GM19397 (cell line): ENCODE measurements around the gene PDPK1.
A peak's percentile ranks its signal among the peaks of the same experiment; 100 is the strongest.
"Not testable (repeated sequence)": the region's sequence is repeated elsewhere in the genome, so short reads cannot be mapped to it uniquely, and the experiment has no call there.

Experiments used
- ATAC-seq: cut with Tn5 transposase; IDR thresholded peaks from one replicate; pipeline ENCODE4 v1.9.1; 2021; ENCODE audit warnings: mild to moderate bottlenecking, moderate library complexity; ENCODE audit not compliant: unreplicated experiment

Gene PDPK1

GRCh38 chr16:2585651-2586081, 47.8 kb downstream of the PDPK1 start:
- no peak for ATAC-seq

DNA sequence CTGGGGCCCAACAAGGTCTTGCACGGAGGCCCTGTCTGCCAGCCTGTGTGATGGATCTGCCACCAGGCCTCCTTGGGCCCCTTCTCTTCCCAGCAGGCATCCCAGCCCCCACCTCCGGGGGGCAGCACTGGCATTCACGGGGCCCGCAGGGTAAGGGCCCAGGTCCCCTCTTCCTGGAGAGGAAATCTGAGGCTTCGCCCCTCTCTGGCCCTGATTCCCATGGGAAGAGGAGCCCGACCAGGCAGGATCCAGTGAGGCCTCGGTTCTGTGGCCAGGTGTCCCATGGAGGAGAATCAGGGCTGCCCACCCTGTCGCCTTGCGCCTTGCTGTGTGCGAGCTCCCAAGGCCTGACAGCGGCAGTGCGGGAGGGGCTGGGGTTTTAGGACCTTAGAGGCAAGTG, 48.4 kb downstream of the PDPK1 start:
- ATAC-seq: no peak

- ATAC-seq: no peak
Measured at GRCh38 chr16:2586901-2587480, 49.2 kb downstream of the PDPK1 start.

- ATAC-seq: no peak
Measured at GRCh38 chr16:2587891-2588565, 50.2 kb downstream of the PDPK1 start.

- no peak for ATAC-seq
Measured at GRCh38 chr16:2591476-2592240, 53.8 kb downstream of the PDPK1 start.

GRCh38 chr16:2592786-2593185, 55.0 kb downstream of the PDPK1 start:
- no peak for ATAC-seq

GRCh38 chr16:2595393-2596205, 57.8 kb downstream of the PDPK1 start:
- ATAC-seq: no peak

GRCh38 chr16:2596747-2597559, 59.1 kb downstream of the PDPK1 start:
- ATAC-seq: no peak

- ATAC-seq: no peak
Measured at GRCh38 chr16:2597560-2597902, 59.7 kb downstream of the PDPK1 start.

GRCh38 chr16:2598133-2598641, 60.4 kb downstream of the PDPK1 start:
- ATAC-seq: no peak

GRCh38 chr16:2598723-2599122, 60.9 kb downstream of the PDPK1 start:
- ATAC-seq: no peak

DNA sequence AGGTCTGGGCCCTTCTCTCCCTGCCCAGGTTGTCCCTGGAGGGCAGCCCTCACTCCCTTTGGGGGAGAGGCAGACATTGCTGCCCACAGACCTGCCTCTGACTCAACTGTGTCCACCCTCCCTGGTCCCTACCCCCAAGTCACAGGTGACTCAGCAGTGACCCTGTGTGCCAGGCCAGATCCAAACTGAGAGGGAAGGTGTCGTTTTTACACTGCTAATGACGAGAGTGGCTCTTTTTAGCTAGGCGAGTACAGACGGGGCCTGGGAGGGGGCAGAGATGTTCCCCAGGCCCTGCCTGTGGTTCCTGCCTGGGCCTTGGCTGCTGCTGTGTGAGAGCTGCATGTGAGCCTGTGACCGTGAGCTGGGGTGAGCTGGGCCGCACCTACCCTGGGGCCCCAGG, 61.3 kb downstream of the PDPK1 start:
- not testable (repeated sequence) for ATAC-seq

GRCh38 chr16:2599785-2600184, 62.0 kb downstream of the PDPK1 start:
- not testable (repeated sequence) for ATAC-seq

- not testable (repeated sequence) for ATAC-seq
Measured at GRCh38 chr16:2601301-2602025, 63.6 kb downstream of the PDPK1 start.

DNA sequence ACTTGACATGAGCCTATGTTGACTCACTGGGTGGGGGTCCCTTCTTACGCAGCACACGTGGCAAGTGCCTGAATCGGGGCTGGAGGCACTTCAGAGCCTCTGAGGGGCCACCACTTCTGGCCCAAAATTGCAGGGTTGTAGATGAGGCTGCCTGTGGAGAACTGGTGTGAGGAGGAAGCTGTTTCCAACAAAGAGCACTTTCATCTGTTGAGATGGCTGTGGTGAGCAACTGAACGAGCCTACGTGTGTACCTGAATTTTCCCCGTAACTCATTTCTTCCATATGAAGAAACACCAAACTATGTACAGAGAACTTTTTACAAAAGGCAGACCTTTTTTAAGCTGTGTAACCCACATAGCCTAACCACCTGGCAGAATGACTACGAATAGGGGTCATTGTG, 64.4 kb downstream of the PDPK1 start:
- ATAC-seq: not testable (repeated sequence)

- ATAC-seq: peak; percentile 51
Measured at GRCh38 chr16:2603165-2604015, 65.6 kb downstream of the PDPK1 start.

GRCh38 chr16:2604016-2604369, 66.2 kb downstream of the PDPK1 start:
- ATAC-seq: not testable (repeated sequence)

GRCh38 chr16:2606820-2607219, 69.0 kb downstream of the PDPK1 start:
- ATAC-seq: peak; percentile 34

- ATAC-seq: not testable (repeated sequence)
Measured at GRCh38 chr16:2609345-2609744, 71.5 kb downstream of the PDPK1 start.
